GM12873 (cell line): ENCODE measurements around the gene ALK.

ENCODE experiments used
- TF ChIP-seq, protein P1 (sequence below): IDR thresholded peaks from 2 replicates; pipeline ENCODE4 v1.5.1; 2012; ENCODE audit warnings: low read depth, mild to moderate bottlenecking, moderate library complexity, low read length, control low read depth; ENCODE audit not compliant: insufficient read depth; ENCODE audit errors: missing control alignments

Gene ALK

DNA sequence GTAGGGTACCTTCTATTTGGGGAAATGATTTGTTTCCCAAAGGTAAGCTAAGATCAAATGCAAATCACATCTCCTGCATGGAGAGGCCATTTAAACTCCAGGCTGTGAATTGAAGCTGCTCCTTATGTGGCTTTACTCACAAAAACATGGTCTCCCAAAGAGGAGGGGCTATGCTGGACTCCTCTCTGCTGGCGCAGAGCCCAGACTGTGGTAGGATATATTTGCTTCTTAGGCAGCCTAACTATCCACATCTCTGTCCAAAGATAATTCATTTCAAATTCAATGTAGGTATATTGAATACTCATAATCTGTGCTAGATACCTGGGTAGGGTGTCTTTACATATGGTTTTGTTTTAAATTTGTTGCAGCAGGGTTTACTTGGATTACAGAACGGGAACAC, 358.5 kb downstream of the ALK start:
- TF ChIP-seq, protein P1, sequence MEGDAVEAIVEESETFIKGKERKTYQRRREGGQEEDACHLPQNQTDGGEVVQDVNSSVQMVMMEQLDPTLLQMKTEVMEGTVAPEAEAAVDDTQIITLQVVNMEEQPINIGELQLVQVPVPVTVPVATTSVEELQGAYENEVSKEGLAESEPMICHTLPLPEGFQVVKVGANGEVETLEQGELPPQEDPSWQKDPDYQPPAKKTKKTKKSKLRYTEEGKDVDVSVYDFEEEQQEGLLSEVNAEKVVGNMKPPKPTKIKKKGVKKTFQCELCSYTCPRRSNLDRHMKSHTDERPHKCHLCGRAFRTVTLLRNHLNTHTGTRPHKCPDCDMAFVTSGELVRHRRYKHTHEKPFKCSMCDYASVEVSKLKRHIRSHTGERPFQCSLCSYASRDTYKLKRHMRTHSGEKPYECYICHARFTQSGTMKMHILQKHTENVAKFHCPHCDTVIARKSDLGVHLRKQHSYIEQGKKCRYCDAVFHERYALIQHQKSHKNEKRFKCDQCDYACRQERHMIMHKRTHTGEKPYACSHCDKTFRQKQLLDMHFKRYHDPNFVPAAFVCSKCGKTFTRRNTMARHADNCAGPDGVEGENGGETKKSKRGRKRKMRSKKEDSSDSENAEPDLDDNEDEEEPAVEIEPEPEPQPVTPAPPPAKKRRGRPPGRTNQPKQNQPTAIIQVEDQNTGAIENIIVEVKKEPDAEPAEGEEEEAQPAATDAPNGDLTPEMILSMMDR: no peak

- TF ChIP-seq, protein P1: no peak
Observed at GRCh38 chr2:29562319-29562718, 359.1 kb downstream of the ALK start.

DNA sequence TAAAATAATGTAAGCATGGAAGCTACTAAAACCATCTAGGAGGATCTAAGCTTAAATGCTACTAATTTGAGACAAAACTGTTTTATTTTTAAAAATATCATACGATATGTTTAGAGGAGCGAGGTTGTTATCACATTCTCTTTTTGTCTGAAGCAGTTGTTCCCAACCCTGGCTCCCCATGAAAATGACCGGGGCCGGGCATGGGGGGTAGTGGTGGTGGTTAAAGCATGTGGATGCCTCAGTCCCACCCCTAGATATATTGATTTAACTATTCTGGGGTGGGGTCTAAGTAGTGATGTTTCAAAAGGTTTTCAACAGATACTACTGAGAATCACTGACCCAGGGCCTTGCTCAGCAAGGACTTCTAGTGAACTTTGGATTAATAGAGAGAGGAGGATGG, 359.8 kb downstream of the ALK start:
- TF ChIP-seq, protein P1: no peak

DNA sequence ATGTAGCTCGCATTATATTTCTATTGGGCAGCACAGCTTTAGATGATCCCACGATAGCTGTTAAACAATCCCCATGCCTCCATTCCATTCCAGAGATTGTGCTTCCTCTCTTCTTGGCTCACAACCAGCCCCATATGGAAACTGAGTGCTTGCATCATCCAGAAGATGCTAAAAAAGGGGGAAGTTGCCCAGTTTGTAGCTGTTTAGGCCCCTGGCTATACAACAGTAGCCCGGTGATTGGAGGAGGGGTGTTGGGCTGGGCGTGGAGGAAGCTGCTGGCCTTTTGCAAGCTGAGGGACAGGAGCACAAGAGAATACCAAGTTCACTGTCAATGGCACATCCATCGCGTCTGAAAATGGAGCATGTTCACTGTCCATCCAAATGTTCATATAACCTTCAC, 360.2 kb downstream of the ALK start:
- TF ChIP-seq, protein P1: no peak

DNA sequence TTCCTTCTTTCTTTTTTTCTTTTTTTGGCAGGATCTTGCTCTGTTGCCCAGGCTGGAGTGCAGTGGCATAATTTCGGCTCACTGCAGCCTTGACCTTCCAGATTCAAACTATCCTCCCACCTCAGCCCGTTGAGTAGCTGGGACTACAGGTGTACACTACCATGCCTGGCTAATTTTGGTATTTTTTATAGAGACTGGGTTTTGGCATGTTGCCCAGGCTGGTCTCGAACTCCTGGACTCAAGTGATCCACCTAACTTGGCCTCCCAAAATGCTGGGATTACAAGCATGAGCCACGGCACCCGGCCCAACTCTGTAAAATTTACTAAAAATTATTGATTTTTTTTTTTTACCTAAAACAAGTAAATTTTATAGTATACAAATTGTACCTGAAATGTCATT, 360.8 kb downstream of the ALK start:
- TF ChIP-seq, protein P1: no peak

DNA sequence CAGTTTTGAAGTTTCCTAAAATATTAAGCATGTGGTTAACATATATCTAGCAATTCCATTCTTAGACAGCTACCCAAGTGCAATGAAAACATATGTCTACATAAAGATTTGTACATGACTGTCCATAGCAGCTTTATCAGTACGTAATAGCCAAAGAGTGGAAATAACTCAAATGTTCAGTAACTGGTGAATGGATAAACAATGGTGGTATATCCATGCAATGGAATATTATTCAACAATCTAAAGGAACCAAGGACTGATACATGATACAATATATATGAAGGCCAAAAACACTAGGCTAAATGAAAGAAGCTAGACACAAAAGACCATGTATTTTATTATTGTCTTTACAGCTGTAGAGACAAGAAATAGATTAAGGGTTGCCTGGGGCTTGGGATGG, 361.4 kb downstream of the ALK start:
- TF ChIP-seq, protein P1: no peak

- TF ChIP-seq, protein P1: no peak
Observed at GRCh38 chr2:29559578-29559977, 361.8 kb downstream of the ALK start.
